Neutrophil (primary cell): ENCODE data around the gene AGAP1.

Source experiments
- H3K27ac ChIP-seq: fragments of 200-600 bp; sonication (generic); 2 replicates; pipeline ENCODE4 v1.5.1; 2016; ENCODE audit warnings: mild to moderate bottlenecking, moderate library complexity
- H3K27me3 ChIP-seq: fragments of 200-600 bp; sonication (generic); 2 replicates; pipeline ENCODE4 v1.6.0; 2016; ENCODE audit warnings: mild to moderate bottlenecking
- H3K36me3 ChIP-seq: fragments of 200-600 bp; sonication (generic); 2 replicates; pipeline ENCODE4 v1.5.1; 2017
- H3K4me1 ChIP-seq, 2 experiments: fragments of 200-600 bp in 1 of 2; sonication (generic) in 1 of 2; 1 replicate in 1 of 2; 2 replicates in 1 of 2; pipeline versions ENCODE4 v1.5.1 to v1.6.1; 2013 to 2016; ENCODE audit warnings: low read depth in 1 of 2, low read length in 1 of 2, mild to moderate bottlenecking in 1 of 2, moderate library complexity in 1 of 2; ENCODE audit not compliant: control insufficient read depth in 1 of 2, insufficient read depth in 1 of 2
- H3K4me3 ChIP-seq, 2 experiments: fragments of 200-600 bp in 1 of 2; sonication (generic) in 1 of 2; 1 replicate in 1 of 2; 2 replicates in 1 of 2; pipeline ENCODE4 v1.5.1; 2013 to 2016; ENCODE audit warnings: low read depth in 1 of 2, low read length in 1 of 2, mild to moderate bottlenecking in 1 of 2, moderate library complexity in 1 of 2
- H3K9me3 ChIP-seq: fragments of 200-600 bp; sonication (generic); 2 replicates; pipeline ENCODE4 v1.5.1; 2016
- TF ChIP-seq, protein P1 (sequence below): fragments of 200-600 bp; sonication (generic); IDR thresholded peaks from 2 replicates; pipeline ENCODE4 v1.5.1; 2016; ENCODE audit warnings: antibody characterized with exemption

Gene AGAP1

DNA sequence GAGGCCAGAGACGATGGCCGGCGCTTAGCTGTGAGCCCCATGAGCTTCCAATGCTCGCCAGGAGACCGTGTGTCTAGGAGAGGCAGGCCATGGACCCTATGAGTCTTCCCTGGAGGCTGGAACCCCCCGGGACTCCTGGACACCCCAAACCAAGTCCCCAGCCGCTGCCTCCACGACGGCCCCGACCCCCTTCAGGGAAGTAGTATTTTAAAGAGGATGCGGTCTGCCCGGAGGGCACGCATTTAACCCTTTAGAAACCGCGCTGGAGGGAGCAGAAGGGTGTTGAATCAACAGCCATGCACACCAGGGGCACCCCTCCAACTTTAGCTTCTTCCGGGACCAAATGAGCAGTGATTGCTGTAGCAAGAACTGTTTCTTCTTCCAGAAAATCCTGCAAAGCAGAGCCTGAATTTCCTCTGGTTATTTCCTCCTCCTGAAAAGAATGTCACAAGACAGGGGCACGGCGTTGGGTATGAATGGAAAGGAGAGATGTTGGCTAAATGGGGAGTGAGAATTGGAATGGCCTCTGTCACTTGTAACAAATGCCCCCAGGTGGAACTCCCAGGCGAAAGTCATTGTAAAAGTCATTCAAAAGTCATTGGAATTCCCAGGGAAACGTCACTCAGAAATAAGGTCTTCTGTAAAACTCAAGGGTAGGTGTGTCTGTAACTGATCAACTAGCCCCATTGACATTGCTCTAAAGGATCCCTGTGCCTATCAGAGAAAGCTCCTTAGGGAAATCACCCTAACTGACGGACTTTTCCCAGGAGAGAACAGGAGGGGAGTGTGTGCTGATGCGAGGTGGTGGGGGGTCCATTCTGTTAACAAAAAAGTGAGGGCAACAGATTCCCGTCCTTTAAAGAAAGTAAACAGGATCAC is 680.1 kb downstream of the AGAP1 start:
- Histone ChIP-seq H3K9me3 (no peaks in the 10 kb centered on the region), H3K27me3 (peaks cover 100% of the 10 kb centered on the region), H3K27ac (no peak overlapping the region), H3K36me3 (no peaks in the 10 kb centered on the region), H3K4me3 (no peak overlapping the region), H3K4me1 (no peaks in the 10 kb centered on the region)
- TF ChIP-seq, protein P1, sequence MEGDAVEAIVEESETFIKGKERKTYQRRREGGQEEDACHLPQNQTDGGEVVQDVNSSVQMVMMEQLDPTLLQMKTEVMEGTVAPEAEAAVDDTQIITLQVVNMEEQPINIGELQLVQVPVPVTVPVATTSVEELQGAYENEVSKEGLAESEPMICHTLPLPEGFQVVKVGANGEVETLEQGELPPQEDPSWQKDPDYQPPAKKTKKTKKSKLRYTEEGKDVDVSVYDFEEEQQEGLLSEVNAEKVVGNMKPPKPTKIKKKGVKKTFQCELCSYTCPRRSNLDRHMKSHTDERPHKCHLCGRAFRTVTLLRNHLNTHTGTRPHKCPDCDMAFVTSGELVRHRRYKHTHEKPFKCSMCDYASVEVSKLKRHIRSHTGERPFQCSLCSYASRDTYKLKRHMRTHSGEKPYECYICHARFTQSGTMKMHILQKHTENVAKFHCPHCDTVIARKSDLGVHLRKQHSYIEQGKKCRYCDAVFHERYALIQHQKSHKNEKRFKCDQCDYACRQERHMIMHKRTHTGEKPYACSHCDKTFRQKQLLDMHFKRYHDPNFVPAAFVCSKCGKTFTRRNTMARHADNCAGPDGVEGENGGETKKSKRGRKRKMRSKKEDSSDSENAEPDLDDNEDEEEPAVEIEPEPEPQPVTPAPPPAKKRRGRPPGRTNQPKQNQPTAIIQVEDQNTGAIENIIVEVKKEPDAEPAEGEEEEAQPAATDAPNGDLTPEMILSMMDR, result no peak

DNA sequence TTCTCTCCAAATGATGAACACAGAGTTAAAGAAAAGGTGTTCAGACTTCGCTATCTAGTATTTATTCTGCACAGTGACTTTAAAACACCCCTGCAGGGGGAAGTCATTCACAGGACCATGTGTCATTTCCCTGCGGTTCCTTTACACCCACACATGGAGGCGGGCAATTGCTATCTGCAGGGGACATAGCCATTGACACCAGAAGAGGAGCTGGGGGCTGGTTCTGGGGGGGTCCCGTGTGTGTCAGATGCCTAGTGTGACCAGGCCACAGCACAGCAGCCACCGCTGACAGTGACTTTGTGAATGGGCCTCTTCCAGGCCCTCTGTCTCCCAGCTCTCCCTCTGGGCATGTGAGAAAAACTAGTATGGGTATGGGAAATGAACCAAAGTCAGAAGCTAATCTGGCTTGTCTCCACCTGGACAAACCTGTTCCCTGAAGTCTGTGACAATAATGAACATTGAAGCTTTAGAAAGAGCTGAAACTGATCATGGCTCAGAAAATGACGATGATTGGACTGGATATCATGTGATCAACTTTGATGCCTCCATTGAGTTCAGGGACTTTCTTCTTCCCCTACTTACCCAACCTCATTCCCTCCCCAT is 681.8 kb downstream of the AGAP1 start:
- TF ChIP-seq, protein P1, result no peak
- Histone ChIP-seq H3K27ac (no peak overlapping the region), H3K36me3 (no peaks in the 10 kb centered on the region), H3K9me3 (no peaks in the 10 kb centered on the region), H3K4me1 (no peaks in the 10 kb centered on the region), H3K4me3 (no peak overlapping the region), H3K27me3 (peaks cover 100% of the 10 kb centered on the region)

DNA sequence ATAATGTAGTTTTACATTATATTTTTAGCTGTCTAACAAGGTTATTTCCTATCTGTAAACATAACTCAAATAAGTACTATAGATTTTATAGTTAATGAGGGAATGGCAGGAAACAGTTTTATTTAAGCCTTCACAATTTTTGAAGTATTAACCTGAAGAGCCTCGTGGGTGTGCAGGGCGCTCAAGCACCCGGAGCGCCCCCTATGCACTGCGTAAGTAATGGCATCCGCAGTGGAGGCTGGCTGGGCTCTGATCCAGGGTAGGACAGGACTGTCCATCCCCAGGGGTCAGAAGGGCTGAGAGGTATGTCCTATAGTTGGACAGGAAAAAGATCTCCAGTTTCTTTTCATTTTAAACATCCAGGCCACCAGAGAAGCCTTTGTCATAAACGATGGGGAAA is 682.6 kb downstream of the AGAP1 start:
- Histone ChIP-seq H3K4me3 (no peak overlapping the region), H3K4me1 (no peaks in the 10 kb centered on the region), H3K36me3 (no peaks in the 10 kb centered on the region), H3K9me3 (no peaks in the 10 kb centered on the region), H3K27me3 (peaks cover 100% of the 10 kb centered on the region), H3K27ac (no peak overlapping the region)
- TF ChIP-seq, protein P1, result no peak

DNA sequence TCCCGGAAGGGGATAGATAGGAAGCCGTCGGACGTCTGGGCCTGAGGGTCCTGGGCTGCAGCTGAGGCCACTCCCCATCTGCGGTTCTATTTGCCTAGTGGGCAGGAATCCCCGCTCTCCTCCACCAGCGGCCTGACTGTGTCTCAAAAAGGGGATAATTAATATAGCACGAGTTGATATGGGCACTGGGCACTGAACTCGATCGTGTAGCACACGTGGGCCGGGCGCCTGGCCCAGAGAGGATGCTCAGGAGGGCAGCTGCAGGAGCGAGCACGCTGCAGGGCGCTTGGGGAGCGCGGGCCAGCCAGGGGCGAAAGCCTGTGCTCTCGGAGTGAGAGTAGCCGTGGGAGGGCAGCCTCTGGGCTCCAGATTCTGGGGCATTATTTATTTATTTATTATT is 683.1 kb downstream of the AGAP1 start:
- peaks cover 100% of the 10 kb centered on the region for H3K27me3 ChIP-seq

DNA sequence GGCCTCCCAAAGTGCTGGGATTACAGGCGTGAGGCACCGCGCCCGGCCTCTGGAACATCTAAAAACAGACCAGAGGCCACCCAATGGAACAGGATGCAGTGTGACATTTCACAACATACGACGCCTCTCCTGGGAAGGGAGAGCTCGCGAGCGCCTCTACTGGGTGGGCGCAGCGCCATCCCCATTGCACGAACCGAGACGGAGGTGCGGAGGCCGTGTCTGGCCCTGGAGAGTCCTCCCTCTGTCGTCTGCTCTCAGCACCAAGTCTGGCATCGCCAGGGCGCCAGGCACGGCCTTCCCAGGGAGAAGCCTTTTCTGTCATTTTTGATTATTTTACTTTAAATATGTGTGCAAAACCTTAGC is 683.7 kb downstream of the AGAP1 start:
- Histone ChIP-seq H3K4me3 (no peak overlapping the region), H3K4me1 (no peaks in the 10 kb centered on the region), H3K27me3 (peaks cover 100% of the 10 kb centered on the region), H3K9me3 (no peaks in the 10 kb centered on the region), H3K36me3 (no peaks in the 10 kb centered on the region), H3K27ac (no peak overlapping the region)
- TF ChIP-seq, protein P1, result no peak

More for the DNA sequence above, 683.1 kb downstream of the AGAP1 start:
- TF ChIP-seq, protein P1, result no peak
- no peak overlapping the region for H3K4me3 ChIP-seq
- no peak overlapping the region for H3K27ac ChIP-seq
- no peaks in the 10 kb centered on the region for H3K9me3 ChIP-seq
- no peaks in the 10 kb centered on the region for H3K36me3 ChIP-seq
- no peaks in the 10 kb centered on the region for H3K4me1 ChIP-seq
